HepG2 (cell line): ENCODE results near the gene HDAC5. TPM values are rescaled to one million over a fixed set of nuclear protein-coding genes. Genes with fewer than 3 reads are reported as not detected.

Source experiments
- ATF1 ChIP-seq: IDR thresholded peaks from 2 replicates; pipeline ENCODE4 v1.6.1; 2016; ENCODE audit warnings: mild to moderate bottlenecking, control low read depth
- BRCA1 ChIP-seq: sonication (generic); formaldehyde crosslinking; IDR thresholded peaks from 2 replicates; pipeline ENCODE4 v1.4.0; 2020; ENCODE audit warnings: missing genetic modification reagents
- DR1 ChIP-seq: sonication (generic); formaldehyde crosslinking; IDR thresholded peaks from 2 replicates; pipeline ENCODE4 v1.8.0; 2021; ENCODE audit warnings: mild to moderate bottlenecking, missing genetic modification reagents, inconsistent platforms
- FOXA3 ChIP-seq: IDR thresholded peaks from 2 replicates; pipeline ENCODE4 v1.6.1; 2016; ENCODE audit warnings: missing genetic modification reagents, missing compliant biosample characterization
- GTF2F1 ChIP-seq: fragments of 150-350 bp; IDR thresholded peaks from 2 replicates; pipeline ENCODE4 v1.6.1; 2014; ENCODE audit warnings: low read length
- IRF2 ChIP-seq: IDR thresholded peaks from 2 replicates; pipeline ENCODE4 v1.6.1; 2018; ENCODE audit warnings: missing genetic modification reagents, missing compliant biosample characterization
- NRL ChIP-seq: sonication (generic); formaldehyde crosslinking; IDR thresholded peaks from 2 replicates; pipeline ENCODE4 v1.5.0; 2020; ENCODE audit warnings: missing genetic modification reagents, mild to moderate bottlenecking, moderate library complexity, borderline replicate concordance
- TBL1XR1 ChIP-seq: fragments of 150-350 bp; IDR thresholded peaks from 2 replicates; pipeline ENCODE4 v1.6.1; 2014; ENCODE audit warnings: borderline replicate concordance, low read length; ENCODE audit not compliant: partially characterized antibody
- ZFP36L2 ChIP-seq: sonication (generic); formaldehyde crosslinking; IDR thresholded peaks from 2 replicates; pipeline ENCODE4 v1.4.0; 2020; ENCODE audit warnings: missing genetic modification reagents
- ZFYVE20 ChIP-seq: sonication (generic); formaldehyde crosslinking; IDR thresholded peaks from 2 replicates; pipeline ENCODE4 v1.8.0; 2023; ENCODE audit warnings: low read depth, mild to moderate bottlenecking, moderate library complexity, missing genetic modification reagents, borderline replicate concordance
- ZKSCAN8 ChIP-seq: IDR thresholded peaks from 2 replicates; pipeline ENCODE4 v1.6.1; 2016; ENCODE audit warnings: borderline replicate concordance, missing genetic modification reagents, missing compliant biosample characterization
- ZNF17 ChIP-seq: sonication (generic); formaldehyde crosslinking; IDR thresholded peaks from 2 replicates; pipeline ENCODE4 v1.5.0; 2020; ENCODE audit warnings: mild to moderate bottlenecking, missing genetic modification reagents
- ZNF451 ChIP-seq: sonication (generic); formaldehyde crosslinking; IDR thresholded peaks from 2 replicates; pipeline ENCODE4 v1.5.0; 2020; ENCODE audit warnings: mild to moderate bottlenecking, missing genetic modification reagents
- polyA plus RNA-seq, 8 experiments: library from polyadenylated mRNA; depleted of rRNA in 3 of 8; stranded (reverse) in 7 of 8; unstranded in 1 of 8; fragments of >200 nt; fragmentation: Illumina TruSeq in 4 of 8; extraction: Trizol in 4 of 8; gene quantifications; 2 replicates each; pipeline versions ENCODE4 v1.2.1 to v1.2.3, GENCODE V29; 2011 to 2016; ENCODE audit warnings: low read depth in 4 of 8, missing spikeins in 1 of 8, mixed read lengths in 1 of 8; ENCODE audit not compliant: insufficient read depth in 1 of 8
- total RNA-seq, 5 experiments: library from RNA; depleted of rRNA; stranded (reverse); fragments of >200 nt; fragmentation: Illumina TruSeq; extraction: Trizol; gene quantifications; 2 replicates each; pipeline ENCODE4 v1.2.3, GENCODE V29; 2016; ENCODE audit warnings: low read depth in 1 of 5
- TF ChIP-seq, protein P1 (sequence below), 2 experiments: sonication (generic) in 1 of 2; formaldehyde crosslinking in 1 of 2; IDR thresholded peaks; 2 replicates each; pipeline versions ENCODE4 v1.4.0 to v1.6.1; 2018 to 2020; ENCODE audit warnings: missing genetic modification reagents in 2 of 2, borderline replicate concordance in 1 of 2, low read depth in 1 of 2, mild to moderate bottlenecking in 1 of 2, missing biosample characterization in 1 of 2
- TF ChIP-seq, protein P2 (sequence below): sonication (generic); formaldehyde crosslinking; IDR thresholded peaks from 2 replicates; pipeline ENCODE4 v1.4.0; 2020; ENCODE audit warnings: missing genetic modification reagents
- TF ChIP-seq, protein P3 (sequence below): sonication (generic); formaldehyde crosslinking; IDR thresholded peaks from 2 replicates; pipeline ENCODE4 v1.4.0; 2020; ENCODE audit warnings: missing genetic modification reagents
- TF ChIP-seq, protein P4 (sequence below): sonication (generic); formaldehyde crosslinking; IDR thresholded peaks from 2 replicates; pipeline ENCODE4 v1.5.0; 2020; ENCODE audit warnings: missing genetic modification reagents

Gene HDAC5
- total and polyA plus RNA-seq, 2 of the 13 experiments (the other 11 are each of a cell fraction or from before 2014, with no cell fraction given), result 46.4 to 85.4 TPM

DNA sequence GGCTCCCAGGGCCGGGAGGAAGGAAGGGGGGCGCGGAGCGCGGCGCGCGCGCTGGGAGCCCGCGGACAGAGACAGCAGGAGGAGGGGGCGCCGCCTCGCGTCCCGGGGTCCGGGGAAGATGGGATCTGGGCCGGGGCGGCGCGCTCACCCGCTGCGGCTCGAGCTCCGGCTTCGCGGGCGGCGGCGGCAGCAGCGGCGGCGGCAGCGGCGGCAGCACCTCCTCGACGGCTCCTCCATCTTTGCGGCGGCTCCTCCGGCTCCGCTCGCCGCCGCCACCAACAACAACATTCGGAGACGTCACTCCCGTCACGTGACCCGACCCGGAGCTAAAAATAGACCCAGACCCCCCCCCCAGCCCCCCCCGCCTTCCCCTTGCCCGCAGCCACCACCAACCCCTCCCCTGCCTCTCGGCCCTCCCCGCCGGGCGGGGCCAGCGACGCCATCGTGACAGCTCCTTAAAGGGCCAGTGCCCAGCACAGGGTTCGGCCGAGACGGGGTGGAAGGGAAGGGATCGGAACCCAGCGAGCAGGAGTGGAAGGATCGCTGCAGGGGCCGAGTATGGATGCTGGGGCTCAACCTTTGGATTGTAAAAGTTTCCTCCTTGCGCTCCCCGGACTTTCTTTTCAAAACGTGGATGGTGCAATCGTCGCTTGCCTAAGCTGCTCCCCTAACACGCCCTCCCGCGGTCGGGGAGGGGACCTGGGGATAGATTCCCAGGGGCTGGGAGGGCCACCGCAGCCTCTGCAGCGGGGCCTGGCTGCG is at the start of gene HDAC5 (continued):
- TF ChIP-seq, protein P1, sequence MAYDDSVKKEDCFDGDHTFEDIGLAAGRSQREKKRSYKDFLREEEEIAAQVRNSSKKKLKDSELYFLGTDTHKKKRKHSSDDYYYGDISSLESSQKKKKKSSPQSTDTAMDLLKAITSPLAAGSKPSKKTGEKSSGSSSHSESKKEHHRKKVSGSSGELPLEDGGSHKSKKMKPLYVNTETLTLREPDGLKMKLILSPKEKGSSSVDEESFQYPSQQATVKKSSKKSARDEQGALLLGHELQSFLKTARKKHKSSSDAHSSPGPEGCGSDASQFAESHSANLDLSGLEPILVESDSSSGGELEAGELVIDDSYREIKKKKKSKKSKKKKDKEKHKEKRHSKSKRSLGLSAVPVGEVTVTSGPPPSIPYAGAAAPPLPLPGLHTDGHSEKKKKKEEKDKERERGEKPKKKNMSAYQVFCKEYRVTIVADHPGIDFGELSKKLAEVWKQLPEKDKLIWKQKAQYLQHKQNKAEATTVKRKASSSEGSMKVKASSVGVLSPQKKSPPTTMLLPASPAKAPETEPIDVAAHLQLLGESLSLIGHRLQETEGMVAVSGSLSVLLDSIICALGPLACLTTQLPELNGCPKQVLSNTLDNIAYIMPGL (CRISPR knock-in tag; IDR thresholded peaks at IDR 0.05; ENCODE audit: borderline replicate concordance in 1 of 2, low read depth in 1 of 2), result peak; percentile 95 to 98
- TF ChIP-seq DR1 (CRISPR knock-in tag) (0 out of 2 replicates have a peak, but pooled peaks have one; percentile 64), ZKSCAN8 (CRISPR knock-in tag) (0 out of 2 replicates have a peak, but pooled peaks have one; percentile 51), BRCA1 (CRISPR knock-in tag) (no peak; the same call in 1 of the 2 replicates), ZNF17 (CRISPR knock-in tag) (no peak), ZFYVE20 (CRISPR knock-in tag) (no peak), NRL (CRISPR knock-in tag) (peak; percentile 91), TBL1XR1 (peak; percentile 66), GTF2F1 (no peak; the same call in 1 of the 2 replicates), FOXA3 (no peak; the same call in 1 of the 2 replicates), ATF1 (CRISPR knock-in tag) (no peak), ZFP36L2 (CRISPR knock-in tag) (no peak), IRF2 (peak; percentile 78), ZNF451 (CRISPR knock-in tag) (no peak)
- TF ChIP-seq, protein P2, sequence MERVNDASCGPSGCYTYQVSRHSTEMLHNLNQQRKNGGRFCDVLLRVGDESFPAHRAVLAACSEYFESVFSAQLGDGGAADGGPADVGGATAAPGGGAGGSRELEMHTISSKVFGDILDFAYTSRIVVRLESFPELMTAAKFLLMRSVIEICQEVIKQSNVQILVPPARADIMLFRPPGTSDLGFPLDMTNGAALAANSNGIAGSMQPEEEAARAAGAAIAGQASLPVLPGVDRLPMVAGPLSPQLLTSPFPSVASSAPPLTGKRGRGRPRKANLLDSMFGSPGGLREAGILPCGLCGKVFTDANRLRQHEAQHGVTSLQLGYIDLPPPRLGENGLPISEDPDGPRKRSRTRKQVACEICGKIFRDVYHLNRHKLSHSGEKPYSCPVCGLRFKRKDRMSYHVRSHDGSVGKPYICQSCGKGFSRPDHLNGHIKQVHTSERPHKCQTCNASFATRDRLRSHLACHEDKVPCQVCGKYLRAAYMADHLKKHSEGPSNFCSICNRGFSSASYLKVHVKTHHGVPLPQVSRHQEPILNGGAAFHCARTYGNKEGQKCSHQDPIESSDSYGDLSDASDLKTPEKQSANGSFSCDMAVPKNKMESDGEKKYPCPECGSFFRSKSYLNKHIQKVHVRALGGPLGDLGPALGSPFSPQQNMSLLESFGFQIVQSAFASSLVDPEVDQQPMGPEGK (CRISPR knock-in tag), result peak; percentile 97
- TF ChIP-seq, protein P3, sequence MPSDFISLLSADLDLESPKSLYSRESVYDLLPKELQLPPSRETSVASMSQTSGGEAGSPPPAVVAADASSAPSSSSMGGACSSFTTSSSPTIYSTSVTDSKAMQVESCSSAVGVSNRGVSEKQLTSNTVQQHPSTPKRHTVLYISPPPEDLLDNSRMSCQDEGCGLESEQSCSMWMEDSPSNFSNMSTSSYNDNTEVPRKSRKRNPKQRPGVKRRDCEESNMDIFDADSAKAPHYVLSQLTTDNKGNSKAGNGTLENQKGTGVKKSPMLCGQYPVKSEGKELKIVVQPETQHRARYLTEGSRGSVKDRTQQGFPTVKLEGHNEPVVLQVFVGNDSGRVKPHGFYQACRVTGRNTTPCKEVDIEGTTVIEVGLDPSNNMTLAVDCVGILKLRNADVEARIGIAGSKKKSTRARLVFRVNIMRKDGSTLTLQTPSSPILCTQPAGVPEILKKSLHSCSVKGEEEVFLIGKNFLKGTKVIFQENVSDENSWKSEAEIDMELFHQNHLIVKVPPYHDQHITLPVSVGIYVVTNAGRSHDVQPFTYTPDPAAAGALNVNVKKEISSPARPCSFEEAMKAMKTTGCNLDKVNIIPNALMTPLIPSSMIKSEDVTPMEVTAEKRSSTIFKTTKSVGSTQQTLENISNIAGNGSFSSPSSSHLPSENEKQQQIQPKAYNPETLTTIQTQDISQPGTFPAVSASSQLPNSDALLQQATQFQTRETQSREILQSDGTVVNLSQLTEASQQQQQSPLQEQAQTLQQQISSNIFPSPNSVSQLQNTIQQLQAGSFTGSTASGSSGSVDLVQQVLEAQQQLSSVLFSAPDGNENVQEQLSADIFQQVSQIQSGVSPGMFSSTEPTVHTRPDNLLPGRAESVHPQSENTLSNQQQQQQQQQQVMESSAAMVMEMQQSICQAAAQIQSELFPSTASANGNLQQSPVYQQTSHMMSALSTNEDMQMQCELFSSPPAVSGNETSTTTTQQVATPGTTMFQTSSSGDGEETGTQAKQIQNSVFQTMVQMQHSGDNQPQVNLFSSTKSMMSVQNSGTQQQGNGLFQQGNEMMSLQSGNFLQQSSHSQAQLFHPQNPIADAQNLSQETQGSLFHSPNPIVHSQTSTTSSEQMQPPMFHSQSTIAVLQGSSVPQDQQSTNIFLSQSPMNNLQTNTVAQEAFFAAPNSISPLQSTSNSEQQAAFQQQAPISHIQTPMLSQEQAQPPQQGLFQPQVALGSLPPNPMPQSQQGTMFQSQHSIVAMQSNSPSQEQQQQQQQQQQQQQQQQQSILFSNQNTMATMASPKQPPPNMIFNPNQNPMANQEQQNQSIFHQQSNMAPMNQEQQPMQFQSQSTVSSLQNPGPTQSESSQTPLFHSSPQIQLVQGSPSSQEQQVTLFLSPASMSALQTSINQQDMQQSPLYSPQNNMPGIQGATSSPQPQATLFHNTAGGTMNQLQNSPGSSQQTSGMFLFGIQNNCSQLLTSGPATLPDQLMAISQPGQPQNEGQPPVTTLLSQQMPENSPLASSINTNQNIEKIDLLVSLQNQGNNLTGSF (CRISPR knock-in tag), result no peak
- TF ChIP-seq, protein P4, sequence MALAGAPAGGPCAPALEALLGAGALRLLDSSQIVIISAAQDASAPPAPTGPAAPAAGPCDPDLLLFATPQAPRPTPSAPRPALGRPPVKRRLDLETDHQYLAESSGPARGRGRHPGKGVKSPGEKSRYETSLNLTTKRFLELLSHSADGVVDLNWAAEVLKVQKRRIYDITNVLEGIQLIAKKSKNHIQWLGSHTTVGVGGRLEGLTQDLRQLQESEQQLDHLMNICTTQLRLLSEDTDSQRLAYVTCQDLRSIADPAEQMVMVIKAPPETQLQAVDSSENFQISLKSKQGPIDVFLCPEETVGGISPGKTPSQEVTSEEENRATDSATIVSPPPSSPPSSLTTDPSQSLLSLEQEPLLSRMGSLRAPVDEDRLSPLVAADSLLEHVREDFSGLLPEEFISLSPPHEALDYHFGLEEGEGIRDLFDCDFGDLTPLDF (CRISPR knock-in tag), result no peak
